SK-N-SH (cell line): Measurements from ENCODE around the gene ACTL6A. TPM values are rescaled to one million over a fixed set of nuclear protein-coding genes. Genes with fewer than 3 reads are reported as not detected.

Experiments used
- CTCF ChIA-PET: fragments of 300-600, 350-600 bp; formaldehyde crosslinking; extraction: SDS; loops from one replicate; lab custom pipeline; 2021; lab: Yijun Ruan, JAX
- POLR2A ChIA-PET: fragments of 350-600 bp; sonication (Branson Sonifier 250); formaldehyde crosslinking; extraction: SDS; loops from one replicate; lab custom pipeline; 2020; ENCODE audit warnings: antibody characterized with exemption, inconsistent platforms; lab: Yijun Ruan, JAX
- DNase-seq: peaks from one replicate; pipeline ENCODE4 v3.0.0; 2012
- H2AFZ ChIP-seq: fragments of 200-600 bp; sonication (generic); 2 replicates; pipeline ENCODE4 v1.8.1; 2016; ENCODE audit warnings: antibody characterized with exemption, mild to moderate bottlenecking, low read depth
- H3F3A ChIP-seq: fragments of 200-600 bp; sonication (generic); replicated peaks from 2 replicates; pipeline ENCODE3; 2016; ENCODE audit warnings: antibody characterized with exemption, mild to moderate bottlenecking; ENCODE audit not compliant: insufficient read depth
- H3K27ac ChIP-seq, 2 experiments: fragments of 200-500 bp in 1 of 2; fragments of 200-600 bp in 1 of 2; sonication (Bioruptor generic) in 1 of 2; sonication (generic), shearing (Covaris generic) in 1 of 2; 2 replicates each; pipeline versions ENCODE4 v1.5.1 to v1.6.1; 2014 to 2016; ENCODE audit warnings: low read depth in 2 of 2, inconsistent platforms in 1 of 2, low read length in 1 of 2, mild to moderate bottlenecking in 1 of 2, mixed read lengths in 1 of 2
- H3K27me3 ChIP-seq: fragments of 200-600 bp; sonication (generic), shearing (Covaris generic); 2 replicates; pipeline ENCODE4 v1.6.1; 2016; ENCODE audit warnings: mixed run types; ENCODE audit not compliant: insufficient read depth
- H3K36me3 ChIP-seq, 2 experiments: fragments of 200-500 bp in 1 of 2; fragments of 200-600 bp in 1 of 2; sonication (Bioruptor generic) in 1 of 2; sonication (generic) in 1 of 2; replicated peaks in 1 of 2; 2 replicates each; pipeline versions ENCODE3 to v1.5.1; 2014 to 2016; ENCODE audit warnings: low read length in 1 of 2, mild to moderate bottlenecking in 1 of 2; ENCODE audit not compliant: insufficient read depth in 2 of 2, control insufficient read depth in 1 of 2
- H3K4me1 ChIP-seq, 2 experiments: fragments of 200-500 bp in 1 of 2; fragments of 200-600 bp in 1 of 2; sonication (Bioruptor generic) in 1 of 2; sonication (generic), shearing (Covaris generic) in 1 of 2; 2 replicates each; pipeline versions ENCODE4 v1.5.1 to v1.6.1; 2014 to 2016; ENCODE audit warnings: low read depth in 1 of 2, low read length in 1 of 2, mixed run types in 1 of 2; ENCODE audit not compliant: insufficient read depth in 2 of 2, control insufficient read depth in 1 of 2
- H3K4me2 ChIP-seq: fragments of 200-600 bp; sonication (generic), shearing (Covaris generic); 2 replicates; pipeline ENCODE4 v1.6.1; 2017; ENCODE audit warnings: mixed run types
- H3K4me3 ChIP-seq, 2 experiments: fragments of 200-500 bp in 1 of 2; fragments of 200-600 bp in 1 of 2; sonication (Bioruptor generic) in 1 of 2; sonication (generic), shearing (Covaris generic) in 1 of 2; 2 replicates each; pipeline versions ENCODE4 v1.5.1 to v1.8.1; 2014 to 2016; ENCODE audit warnings: low read depth in 2 of 2, inconsistent platforms in 1 of 2, low read length in 1 of 2, mild to moderate bottlenecking in 1 of 2, mixed read lengths in 1 of 2, moderate library complexity in 1 of 2
- H3K79me2 ChIP-seq: fragments of 200-600 bp; sonication (generic); 2 replicates; pipeline ENCODE4 v1.8.1; 2017; ENCODE audit warnings: mild to moderate bottlenecking; ENCODE audit not compliant: insufficient read depth
- H3K9ac ChIP-seq: fragments of 200-600 bp; sonication (generic); 2 replicates; pipeline ENCODE4 v1.6.1; 2017; ENCODE audit warnings: mixed run types
- H3K9me2 ChIP-seq: fragments of 200-600 bp; sonication (generic); 2 replicates; pipeline ENCODE4 v1.6.1; 2017; ENCODE audit warnings: mixed run types
- H3K9me3 ChIP-seq: fragments of 200-600 bp; sonication (generic); 2 replicates; pipeline ENCODE4 v1.6.1; 2017; ENCODE audit warnings: mixed run types, mild to moderate bottlenecking, moderate library complexity
- H4K20me1 ChIP-seq: fragments of 200-600 bp; sonication (generic); 2 replicates; pipeline ENCODE4 v1.6.1; 2017; ENCODE audit warnings: mild to moderate bottlenecking, mixed run types; ENCODE audit not compliant: insufficient read depth
- CHD2 ChIP-seq: fragments of 150-350 bp; IDR thresholded peaks from 2 replicates; pipeline ENCODE4 v1.6.1; 2018; ENCODE audit warnings: low read length; ENCODE audit not compliant: partially characterized antibody
- ELF1 ChIP-seq: IDR thresholded peaks from 2 replicates; pipeline ENCODE4 v1.4.0; 2012
- EP300 ChIP-seq, 2 experiments: IDR thresholded peaks; 2 replicates each; pipeline versions ENCODE4 v1.4.0 to v1.6.1; 2012; ENCODE audit warnings: borderline replicate concordance in 1 of 2, low read depth in 1 of 2, low read length in 1 of 2
- EZH2phosphoT487 ChIP-seq: fragments of 200-600 bp; sonication (generic); IDR thresholded peaks from 2 replicates; pipeline ENCODE4 v1.6.1; 2017; ENCODE audit warnings: low read depth, mixed run types, mild to moderate bottlenecking, antibody characterized with exemption, moderate library complexity, borderline replicate concordance
- FOSL2 ChIP-seq: IDR thresholded peaks from 2 replicates; pipeline ENCODE4 v1.4.0; 2012; ENCODE audit warnings: low read depth, mild to moderate bottlenecking, moderate library complexity, borderline replicate concordance
- MEF2A ChIP-seq: IDR thresholded peaks from 2 replicates; pipeline ENCODE4 v1.4.0; 2012; ENCODE audit warnings: low read depth, borderline replicate concordance
- NFIC ChIP-seq: IDR thresholded peaks from 2 replicates; pipeline ENCODE4 v1.4.0; 2012; ENCODE audit warnings: borderline replicate concordance
- POLR2AphosphoS5 ChIP-seq: IDR thresholded peaks from 2 replicates; pipeline ENCODE4 v1.6.1; 2012; ENCODE audit warnings: low read depth, low read length
- REST ChIP-seq: IDR thresholded peaks from 2 replicates; pipeline ENCODE4 v1.6.1; 2012; ENCODE audit warnings: mild to moderate bottlenecking, low read depth, low read length, moderate library complexity
- RFX5 ChIP-seq: IDR thresholded peaks from 2 replicates; pipeline ENCODE4 v1.6.1; 2012; ENCODE audit warnings: mild to moderate bottlenecking, improper control_type of control experiment, low read length
- SIN3A ChIP-seq: IDR thresholded peaks from 2 replicates; pipeline ENCODE4 v1.6.1; 2012; ENCODE audit warnings: low read depth, mild to moderate bottlenecking, low read length, moderate library complexity, borderline replicate concordance
- SMC3 ChIP-seq: IDR thresholded peaks from 2 replicates; pipeline ENCODE4 v1.6.1; 2012; ENCODE audit warnings: low read depth, low read length, improper control_type of control experiment
- TAF1 ChIP-seq: IDR thresholded peaks from 2 replicates; pipeline ENCODE4 v1.6.1; 2012; ENCODE audit warnings: low read depth, mild to moderate bottlenecking, low read length, moderate library complexity, borderline replicate concordance
- TEAD4 ChIP-seq: IDR thresholded peaks from 2 replicates; pipeline ENCODE4 v1.4.0; 2012; ENCODE audit warnings: mild to moderate bottlenecking, borderline replicate concordance; ENCODE audit not compliant: insufficient read depth
- USF1 ChIP-seq: IDR thresholded peaks from 2 replicates; pipeline ENCODE4 v1.4.0; 2012; ENCODE audit warnings: low read depth, borderline replicate concordance
- YY1 ChIP-seq: IDR thresholded peaks from 2 replicates; pipeline ENCODE4 v1.4.0; 2012; ENCODE audit warnings: low read depth, mild to moderate bottlenecking
- WGBS: methylation state at CpG from one replicate; pipeline ENCODE4 v1.1.6; 2017; ENCODE audit warnings: low lambda C conversion rate; 5-methylcytosine and 5-hydroxymethylcytosine counted together
- polyA plus RNA-seq, 3 experiments: library from polyadenylated mRNA; depleted of rRNA; stranded (reverse); fragments of >200 nt; gene quantifications; 2 replicates each; pipeline ENCODE4 v1.2.3, GENCODE V29; 2012
- TF ChIP-seq, protein P1 (sequence below): IDR thresholded peaks from 2 replicates; pipeline ENCODE4 v1.4.0; 2012; ENCODE audit warnings: low read depth
- TF ChIP-seq, protein P2 (sequence below): IDR thresholded peaks from 2 replicates; pipeline ENCODE4 v1.4.0; 2012; ENCODE audit warnings: low read depth, borderline replicate concordance

Gene ACTL6A
- polyA plus RNA-seq, 1 of the 3 experiments (the other 2 are of a cell fraction): 87.7 TPM

GRCh38 chr3:179580992-179581391 lies 18.3 kb downstream of the ACTL6A start:
- Histone ChIP-seq H3K9ac (no peak overlapping the region), H3K36me3 (peaks cover 57 to 70% of the 10 kb centered on the region in 2 experiments), H2AFZ (no peak overlapping the region), H4K20me1 (no peaks in the 10 kb centered on the region), H3K27me3 (no peaks in the 10 kb centered on the region), H3K27ac (no peak overlapping the region), H3K9me2 (no peaks in the 10 kb centered on the region), H3K9me3 (no peaks in the 10 kb centered on the region), H3K4me3 (no peak overlapping the region), H3K4me2 (no peak overlapping the region), H3F3A (peaks cover 12% of the 10 kb centered on the region), H3K79me2 (no peaks in the 10 kb centered on the region), H3K4me1 (no peaks in the 10 kb centered on the region)
- TF ChIP-seq TEAD4 (no peak), NFIC (no peak), MEF2A (no peak), POLR2AphosphoS5 (no peak), EP300 (IDR thresholded peaks at IDR 0.05; ENCODE audit: borderline replicate concordance in 1 of 2, low read depth in 1 of 2, low read length in 1 of 2) (no peak), FOSL2 (no peak), YY1 (no peak), REST (no peak), RFX5 (no peak), SIN3A (no peak), ELF1 (no peak), USF1 (no peak), SMC3 (no peak), EZH2phosphoT487 (no peak), CHD2 (no peak), TAF1 (no peak)
- TF ChIP-seq, protein P1, sequence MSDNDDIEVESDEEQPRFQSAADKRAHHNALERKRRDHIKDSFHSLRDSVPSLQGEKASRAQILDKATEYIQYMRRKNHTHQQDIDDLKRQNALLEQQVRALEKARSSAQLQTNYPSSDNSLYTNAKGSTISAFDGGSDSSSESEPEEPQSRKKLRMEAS: no peak
- TF ChIP-seq, protein P2, sequence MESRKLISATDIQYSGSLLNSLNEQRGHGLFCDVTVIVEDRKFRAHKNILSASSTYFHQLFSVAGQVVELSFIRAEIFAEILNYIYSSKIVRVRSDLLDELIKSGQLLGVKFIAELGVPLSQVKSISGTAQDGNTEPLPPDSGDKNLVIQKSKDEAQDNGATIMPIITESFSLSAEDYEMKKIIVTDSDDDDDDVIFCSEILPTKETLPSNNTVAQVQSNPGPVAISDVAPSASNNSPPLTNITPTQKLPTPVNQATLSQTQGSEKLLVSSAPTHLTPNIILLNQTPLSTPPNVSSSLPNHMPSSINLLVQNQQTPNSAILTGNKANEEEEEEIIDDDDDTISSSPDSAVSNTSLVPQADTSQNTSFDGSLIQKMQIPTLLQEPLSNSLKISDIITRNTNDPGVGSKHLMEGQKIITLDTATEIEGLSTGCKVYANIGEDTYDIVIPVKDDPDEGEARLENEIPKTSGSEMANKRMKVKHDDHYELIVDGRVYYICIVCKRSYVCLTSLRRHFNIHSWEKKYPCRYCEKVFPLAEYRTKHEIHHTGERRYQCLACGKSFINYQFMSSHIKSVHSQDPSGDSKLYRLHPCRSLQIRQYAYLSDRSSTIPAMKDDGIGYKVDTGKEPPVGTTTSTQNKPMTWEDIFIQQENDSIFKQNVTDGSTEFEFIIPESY: no peak
- no peak for DNase-seq
- POLR2A ChIA-PET: no interaction called here
- CTCF ChIA-PET: interaction anchor here (1.2 kb wide), 1 partner anchor 24 kb away, joined by 3 read pairs; the partner anchor contains the start of gene NDUFB5
- 88% methylated on average over 1 of the region's 1 CpG for WGBS
